K562 (cell line): ENCODE results near the gene CLIC1. TPM values are rescaled to one million over a fixed set of nuclear protein-coding genes. Genes with fewer than 3 reads are reported as not detected.

Experiments used
- CTBP1 ChIP-seq: fragments of 450-650 bp; IDR thresholded peaks from 2 replicates; pipeline ENCODE4 v1.6.1; 2016; ENCODE audit warnings: borderline replicate concordance
- DMBX1 ChIP-seq: fragments of 250-450 bp; sonication (Bioruptor Pico); IDR thresholded peaks from 2 replicates; pipeline ENCODE4 v1.8.0; 2022; ENCODE audit warnings: inconsistent platforms, mild to moderate bottlenecking, moderate library complexity, borderline replicate concordance
- GABPA ChIP-seq: fragments of 200-800 bp; sonication (Bioruptor generic); conservative IDR thresholded peaks from 2 replicates; pipeline ENCODE4 v1.6.1; 2016; ENCODE audit warnings: low read depth, missing genetic modification characterization, missing compliant biosample characterization
- HDAC3 ChIP-seq: fragments of 450-650 bp; IDR thresholded peaks from 2 replicates; pipeline ENCODE4 v1.6.1; 2018; ENCODE audit warnings: borderline replicate concordance, mild to moderate bottlenecking, moderate library complexity; ENCODE audit not compliant: partially characterized antibody
- KLF16 ChIP-seq: IDR thresholded peaks from 2 replicates; pipeline ENCODE4 v1.6.1; 2016; ENCODE audit warnings: antibody characterized with exemption
- MTA2 ChIP-seq: fragments of 450-650 bp; IDR thresholded peaks from 2 replicates; pipeline ENCODE4 v1.6.1; 2016; ENCODE audit warnings: low read depth
- NELFE ChIP-seq: IDR thresholded peaks from 2 replicates; pipeline ENCODE4 v1.6.1; 2011; ENCODE audit warnings: mild to moderate bottlenecking; ENCODE audit not compliant: insufficient read depth, insufficient read length
- POLR2G ChIP-seq: fragments of 200-400 bp; formaldehyde crosslinking; IDR thresholded peaks from 2 replicates; pipeline ENCODE4 v1.6.1; 2017; ENCODE audit warnings: low read depth, mild to moderate bottlenecking, antibody characterized with exemption, low read length, moderate library complexity
- PRPF4 ChIP-seq: fragments of 200-400 bp; formaldehyde crosslinking; IDR thresholded peaks from one replicate; pipeline ENCODE4 v1.6.1; 2017; ENCODE audit warnings: low read length, low read depth, mild to moderate bottlenecking; ENCODE audit not compliant: insufficient read depth, poor library complexity, severe bottlenecking
- RBM15 ChIP-seq: fragments of 200-400 bp; formaldehyde crosslinking; IDR thresholded peaks from 2 replicates; pipeline ENCODE4 v1.6.1; 2018; ENCODE audit warnings: mild to moderate bottlenecking, low read length, moderate library complexity; ENCODE audit not compliant: insufficient read depth
- RBM39 ChIP-seq: fragments of 200-400 bp; formaldehyde crosslinking; optimal IDR thresholded peaks from 2 replicates; pipeline ENCODE3; 2018; ENCODE audit warnings: low read depth, low read length
- SIRT6 ChIP-seq: IDR thresholded peaks from one replicate; pipeline ENCODE4 v1.6.1; 2012; ENCODE audit warnings: low read depth, mild to moderate bottlenecking, control low read depth, inconsistent platforms, low read length, moderate library complexity
- SRSF3 ChIP-seq: fragments of 200-400 bp; formaldehyde crosslinking; IDR thresholded peaks from 2 replicates; pipeline ENCODE4 v1.6.1; 2016; ENCODE audit warnings: mild to moderate bottlenecking, low read length, moderate library complexity; ENCODE audit not compliant: insufficient read depth
- TAF15 ChIP-seq: fragments of 200-400 bp; formaldehyde crosslinking; IDR thresholded peaks from 2 replicates; pipeline ENCODE4 v1.6.1; 2017; ENCODE audit warnings: mild to moderate bottlenecking, low read depth, low read length, moderate library complexity
- ZBTB1 ChIP-seq: sonication (generic); formaldehyde crosslinking; IDR thresholded peaks from 2 replicates; pipeline ENCODE4 v1.8.1; 2023; ENCODE audit warnings: missing genetic modification reagents, low read depth, mild to moderate bottlenecking, borderline replicate concordance
- ZBTB11 ChIP-seq, 3 experiments: fragments of 200-800 bp in 1 of 3; fragments of 250-450 bp in 1 of 3; fragments of 450-650 bp in 1 of 3; sonication (Bioruptor Pico) in 1 of 3; sonication (Bioruptor generic) in 1 of 3; formaldehyde crosslinking in 1 of 3; IDR thresholded peaks; 2 replicates each; pipeline versions ENCODE4 v1.6.1 to v1.8.0; 2016 to 2022; ENCODE audit warnings: mild to moderate bottlenecking in 2 of 3, missing genetic modification characterization in 2 of 3, missing compliant biosample characterization in 1 of 3, moderate library complexity in 1 of 3
- ZNF12 ChIP-seq: sonication (generic); formaldehyde crosslinking; IDR thresholded peaks from 2 replicates; pipeline ENCODE4 v1.4.0; 2020; ENCODE audit warnings: mild to moderate bottlenecking, missing genetic modification reagents
- ZNF592 ChIP-seq: fragments of 450-650 bp; IDR thresholded peaks from 2 replicates; pipeline ENCODE4 v1.6.1; 2017; ENCODE audit warnings: antibody characterized with exemption, mild to moderate bottlenecking
- ZNF707 ChIP-seq: fragments of 250-450 bp; sonication (Bioruptor Pico); conservative IDR thresholded peaks from 2 replicates; pipeline ENCODE4 v1.8.0; 2022; ENCODE audit warnings: inconsistent platforms, mild to moderate bottlenecking, moderate library complexity
- polyA plus RNA-seq, 8 experiments: library from polyadenylated mRNA; depleted of rRNA in 4 of 8; stranded (reverse) in 5 of 8; unstranded in 3 of 8; fragments of >200 nt; fragmentation: Nextera tagmentation in 2 of 8; fragmentation: Illumina TruSeq in 1 of 8; extraction: Ambion mirVana in 2 of 8; extraction: Trizol in 1 of 8; gene quantifications; 2 replicates each; pipeline versions ENCODE4 v1.2.1 to v1.2.3, GENCODE V29; 2011 to 2014; ENCODE audit warnings: inconsistent platforms in 1 of 8, missing spikeins in 1 of 8
- total RNA-seq, 7 experiments: library from RNA; depleted of rRNA in 6 of 7; stranded (reverse); fragments of >200 nt in 6 of 7; fragmentation: Illumina TruSeq in 2 of 7; extraction: Trizol in 2 of 7; gene quantifications; 2 replicates each; pipeline versions ENCODE4 v1.2.1 to v1.2.3, GENCODE V29; 2011 to 2021; ENCODE audit warnings: low replicate concordance in 1 of 7

CLIC1 gene
- total and polyA plus RNA-seq, 9 of the 15 experiments (the other 6 are each of a cell fraction or from before 2014, with no cell fraction given) = 1,267 to 2,419 (median 1,808) TPM

- TF ChIP-seq PRPF4 = no peak
- no peak for TF ChIP-seq HDAC3
- TF ChIP-seq ZBTB1 = no peak
- TF ChIP-seq DMBX1 (CRISPR knock-in tag) = peak; percentile 17; the same call in 1 of the 2 replicates
- TF ChIP-seq MTA2 = no peak
- no peak for TF ChIP-seq RBM15
- TF ChIP-seq POLR2G = peak; percentile 39; the same call in 1 of the 2 replicates
- no peak for TF ChIP-seq GABPA (tag)
- TF ChIP-seq KLF16 = no peak
- TF ChIP-seq CTBP1 = no peak
- TF ChIP-seq ZNF12 (CRISPR knock-in tag) = peak; percentile 72; the same call in 1 of the 2 replicates
- TF ChIP-seq SIRT6 = no peak
- TF ChIP-seq NELFE = no peak
- 0 out of 6 replicates have a peak, but pooled peaks of 1 of the 3 experiments have one; percentile 8 for TF ChIP-seq ZBTB11 (CRISPR knock-in tag; IDR thresholded peaks at IDR 0.05)
- TF ChIP-seq ZNF707 (CRISPR knock-in tag) = peak; percentile 41; the same call in 1 of the 2 replicates
- no peak for TF ChIP-seq TAF15
- no peak for TF ChIP-seq ZNF592
- TF ChIP-seq SRSF3 = no peak
- no peak for TF ChIP-seq RBM39
These were observed 2.0 kb upstream of the CLIC1 start (continued) for GRCh38 chr6:31737991-31738979.
